RPMI7951 (cell line): ENCODE data around the gene SLIRP. TPM values are rescaled to one million over a fixed set of nuclear protein-coding genes. Genes with fewer than 3 reads are reported as not detected.
"Not testable (repeated sequence)": the region's sequence is repeated elsewhere in the genome, so short reads cannot be mapped to it uniquely, and the experiment has no call there.

Source experiments
- DNase-seq: peaks from one replicate; pipeline ENCODE4 v3.0.0-alpha.2; 2012; ENCODE audit warnings: low read depth
- total RNA-seq: library from RNA; depleted of rRNA; stranded (reverse); fragments of >200 nt; shearing (Covaris generic); gene quantifications from 2 replicates; pipeline ENCODE4 v1.2.3, GENCODE V29; 2014; rRNA removed

Gene SLIRP
- total RNA-seq = 292 and 409 TPM in 2 replicates

DNA sequence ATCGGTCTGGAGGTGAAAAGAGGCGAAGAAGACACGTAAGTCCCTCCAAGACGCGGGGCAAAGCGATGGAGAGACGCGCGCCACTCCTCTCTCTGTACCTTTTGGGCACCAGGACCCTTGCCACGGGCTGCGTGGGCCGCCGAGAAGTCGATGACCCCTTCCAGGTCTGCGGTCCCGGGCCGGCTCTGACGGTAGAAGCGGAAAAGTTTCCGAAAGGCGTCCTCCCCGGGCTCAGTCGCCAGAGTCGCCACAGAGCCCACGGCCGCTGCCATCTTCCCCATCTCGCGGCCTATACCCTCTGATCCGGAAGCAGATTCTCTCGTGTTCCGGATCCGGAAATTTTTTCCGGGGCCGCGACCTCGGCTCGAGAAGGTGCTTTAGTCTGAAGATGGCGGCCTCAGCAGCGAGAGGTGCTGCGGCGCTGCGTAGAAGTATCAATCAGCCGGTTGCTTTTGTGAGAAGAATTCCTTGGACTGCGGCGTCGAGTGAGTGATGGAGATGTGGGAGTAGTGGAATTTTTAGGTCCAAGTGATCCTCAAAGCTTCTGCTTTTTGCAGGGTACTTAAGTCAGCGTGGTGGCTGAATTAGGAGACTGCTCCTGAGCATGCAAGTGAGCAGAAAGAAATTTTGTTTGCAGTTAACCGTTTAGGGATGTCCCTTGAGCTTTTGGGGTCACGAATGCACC is at the start of gene SLIRP, which contains the start of gene ALKBH1:
Gene SLIRP (plus strand): TSS at position 380 of the 685 bp plus-strand sequence. CDS start 9 bp downstream, at position 389.
Gene ALKBH1 (minus strand): TSS at position 300 of the 685 bp plus-strand sequence. CDS start 19 bp downstream, at position 281.
- peak; percentile 79 for DNase-seq

- no peak for DNase-seq
Measured at GRCh38 chr14:77659831-77660230, 48.1 kb upstream of the SLIRP start.

DNA sequence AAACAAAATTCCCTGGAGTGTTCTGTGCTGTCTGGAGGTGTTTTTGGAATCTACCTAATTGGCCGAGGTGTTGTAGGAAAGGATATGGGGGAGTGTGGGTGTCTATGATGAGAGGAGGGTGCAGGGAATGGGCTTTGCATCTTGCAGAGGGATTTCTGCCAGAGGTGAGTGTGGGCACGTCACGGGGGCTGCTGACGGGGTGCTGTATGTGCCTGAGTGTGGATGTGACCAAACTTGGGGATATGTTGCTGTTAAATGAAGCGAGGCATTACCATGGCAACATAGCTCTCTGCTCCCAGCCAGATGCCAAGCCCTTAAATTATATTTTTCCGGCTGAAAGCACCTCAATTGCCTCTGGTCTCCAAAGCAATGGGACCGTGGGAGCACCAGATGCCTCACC is 47.1 kb upstream of the SLIRP start:
- DNase-seq = no peak

DNA sequence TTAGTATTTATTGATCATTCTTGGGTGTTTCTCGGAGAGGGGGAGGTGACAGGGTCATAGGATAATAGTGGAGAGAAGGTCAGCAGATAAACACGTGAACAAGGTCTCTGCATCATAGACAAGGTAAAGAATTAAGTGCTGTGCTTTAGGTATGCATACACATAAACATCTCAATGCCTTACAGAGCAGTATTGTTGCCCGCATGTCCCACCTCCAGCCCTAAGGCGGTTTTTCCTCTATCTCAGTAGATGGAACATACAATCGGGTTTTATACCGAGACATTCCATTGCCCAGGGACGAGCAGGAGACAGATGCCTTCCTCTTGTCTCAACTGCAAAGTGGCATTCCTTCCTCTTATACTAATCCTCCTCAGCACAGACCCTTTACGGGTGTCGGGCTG is 46.3 kb upstream of the SLIRP start:
- not testable (repeated sequence) for DNase-seq

- DNase-seq = peak; percentile 35
Measured at GRCh38 chr14:77663293-77663692, 44.6 kb upstream of the SLIRP start.

DNA sequence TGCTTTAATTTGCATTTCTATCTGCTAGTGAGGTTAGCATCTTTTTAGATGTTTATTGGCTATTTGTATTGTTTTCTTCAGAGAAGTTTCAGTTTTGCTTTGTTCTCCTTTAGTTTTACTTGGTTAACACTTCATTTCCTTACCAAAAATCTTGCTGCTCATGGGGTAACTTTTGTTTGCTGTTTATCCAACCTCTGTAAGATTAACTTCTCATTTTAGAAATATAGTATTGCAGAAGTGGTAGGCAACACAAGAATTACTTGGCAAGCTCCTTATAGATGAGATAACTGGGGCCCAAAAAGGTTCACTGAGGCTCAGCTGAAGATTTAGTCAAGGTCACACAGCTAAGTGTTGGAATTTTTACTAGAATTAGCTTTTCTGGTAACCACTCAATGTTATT is 40.6 kb upstream of the SLIRP start:
- DNase-seq = no peak

DNA sequence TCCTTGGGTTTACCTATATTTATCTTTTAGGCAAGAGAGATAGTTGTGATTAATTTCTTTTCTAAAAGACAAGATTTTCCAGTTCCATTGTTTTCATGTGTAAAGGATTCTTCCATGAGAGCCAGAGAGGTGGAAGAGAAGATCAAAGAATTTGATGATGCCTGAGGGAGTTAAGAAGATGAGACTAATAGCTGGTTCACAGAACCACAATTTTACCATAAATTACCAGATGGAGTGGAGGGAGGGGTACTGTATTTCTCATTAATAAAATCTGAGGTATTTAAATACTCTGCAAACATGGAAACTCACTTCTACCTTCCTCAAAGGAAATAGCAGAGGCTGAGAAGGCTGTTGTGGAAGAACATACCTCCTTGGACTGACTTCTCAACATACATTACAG is 34.7 kb upstream of the SLIRP start:
- DNase-seq = no peak

DNA sequence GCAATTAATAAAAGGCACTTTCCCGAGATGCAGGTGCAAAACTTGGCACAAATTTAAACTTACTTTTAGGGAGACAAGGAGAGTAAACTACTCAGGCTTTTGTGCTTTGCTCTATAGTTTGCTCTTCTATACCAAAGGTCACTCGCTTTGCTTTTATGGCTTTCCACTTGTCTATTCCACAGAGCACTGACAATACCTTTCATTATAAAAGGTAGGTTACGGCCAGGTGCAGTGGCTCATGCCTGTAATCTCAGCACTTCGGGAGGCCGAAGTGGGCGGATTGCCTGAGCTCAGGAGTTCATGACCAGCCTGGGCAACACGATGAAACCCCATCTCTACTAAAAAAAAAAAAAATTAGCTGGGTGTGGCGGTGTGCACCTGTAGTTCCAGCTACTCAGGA is 33.0 kb upstream of the SLIRP start:
- no peak for DNase-seq

DNA sequence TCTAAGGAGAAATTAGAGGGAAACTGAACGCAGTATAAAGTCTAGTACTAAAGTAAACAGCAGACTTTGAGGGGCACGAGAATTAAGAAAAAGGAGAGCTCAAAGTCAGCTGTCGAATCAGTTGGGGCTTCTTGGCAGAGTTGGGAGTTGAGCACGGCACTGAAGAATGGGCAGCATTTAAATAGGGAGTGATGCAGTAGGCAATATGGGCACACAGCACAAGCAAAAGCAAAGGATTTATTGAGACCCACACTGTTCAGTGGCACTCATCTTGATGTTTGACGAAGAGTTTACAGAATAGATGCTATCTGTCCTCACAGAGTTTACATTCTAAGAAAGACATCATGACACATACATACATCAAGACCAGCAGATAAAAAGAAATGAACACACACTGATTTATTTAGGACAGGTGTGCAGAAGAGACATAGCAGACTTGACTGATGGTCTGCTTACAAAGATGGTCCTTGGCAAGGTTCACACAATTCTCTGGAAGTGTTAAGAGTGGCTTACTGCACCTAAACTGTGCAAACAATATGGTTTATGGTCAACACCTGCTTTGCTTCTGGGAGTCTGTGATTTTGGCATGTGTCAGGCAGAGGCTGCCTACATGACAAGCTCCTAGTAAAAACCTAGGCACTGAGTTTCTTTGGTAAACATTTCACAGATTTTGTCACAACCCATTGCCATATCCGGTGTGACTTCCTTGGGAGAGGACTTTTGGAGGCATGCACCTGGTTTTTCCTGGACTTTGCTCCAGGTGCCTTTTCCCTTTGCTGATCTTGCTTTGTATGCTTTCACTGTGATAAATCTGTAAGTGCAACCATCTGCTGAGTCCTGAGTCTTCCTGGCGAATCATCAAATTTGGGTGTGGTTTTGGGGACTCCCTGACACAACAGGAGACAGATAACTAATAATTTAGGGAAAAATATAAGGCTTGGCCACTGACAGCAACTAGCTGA is 26.4 kb upstream of the SLIRP start:
- DNase-seq = peak; percentile 33

GRCh38 chr14:77682158-77682553 is 25.7 kb upstream of the SLIRP start:
- DNase-seq = peak; percentile 29

DNA sequence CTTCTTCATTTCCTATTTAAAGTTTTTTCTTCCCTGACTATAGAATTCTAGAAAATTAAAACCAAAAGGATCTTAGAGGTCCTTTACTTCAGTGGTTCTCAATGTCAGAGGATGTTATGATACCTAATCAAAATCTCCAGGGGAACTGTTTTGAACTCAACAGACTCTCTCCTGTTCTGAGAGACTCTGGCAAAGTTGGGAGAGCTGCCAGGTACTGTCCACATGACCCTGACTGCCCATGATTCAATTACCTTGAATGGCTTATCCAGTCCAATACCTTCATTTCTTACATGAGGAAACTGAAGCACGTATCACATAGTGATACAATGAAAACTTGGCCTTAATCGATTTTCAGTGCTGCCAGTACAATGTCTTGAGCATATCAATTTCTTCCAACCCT is 16.6 kb upstream of the SLIRP start:
- DNase-seq = no peak

DNA sequence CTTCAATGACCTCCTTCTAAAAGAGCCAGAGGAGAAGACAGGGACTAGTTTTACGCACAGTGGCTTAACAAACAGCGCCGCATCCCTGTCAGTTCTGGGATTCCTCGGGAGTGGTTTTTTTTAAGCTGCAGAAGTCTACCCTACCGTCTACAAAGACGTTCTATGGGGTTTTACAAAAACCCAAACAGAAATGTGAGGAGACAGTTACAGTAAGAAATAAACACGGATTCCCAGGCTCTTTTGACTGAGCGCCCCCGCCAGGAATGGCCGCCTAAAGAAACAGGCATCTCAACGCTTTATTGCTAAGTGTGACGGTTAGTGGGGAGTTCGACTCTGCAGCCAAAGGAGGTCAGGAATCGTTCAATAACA is 564 bp upstream of the SLIRP start:
- peak; percentile 47 for DNase-seq

DNA sequence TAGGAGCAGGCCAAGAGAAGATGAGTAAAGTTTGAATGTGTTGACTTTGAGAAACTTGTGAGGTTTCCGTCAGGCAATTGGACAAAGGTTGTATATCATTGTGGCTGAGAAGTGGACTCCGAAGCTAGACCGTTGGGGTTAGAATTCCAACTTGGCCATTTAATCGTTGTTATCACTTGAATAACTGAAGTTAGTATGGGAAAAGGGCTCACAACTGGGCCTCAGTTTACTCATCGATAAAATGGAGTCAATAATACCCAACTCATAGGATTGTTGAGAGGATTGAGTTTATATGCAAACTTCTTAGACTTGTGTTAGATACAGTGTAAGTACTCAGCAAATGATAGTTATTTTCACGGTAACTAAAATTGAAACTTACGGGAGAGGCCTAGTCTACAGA is 846 bp downstream of the SLIRP start:
- DNase-seq = no peak

- no peak for DNase-seq
Measured at GRCh38 chr14:77709412-77709811, 1.5 kb downstream of the SLIRP start.

- no peak for DNase-seq
Measured at GRCh38 chr14:77710364-77710763, 2.5 kb downstream of the SLIRP start.

DNA sequence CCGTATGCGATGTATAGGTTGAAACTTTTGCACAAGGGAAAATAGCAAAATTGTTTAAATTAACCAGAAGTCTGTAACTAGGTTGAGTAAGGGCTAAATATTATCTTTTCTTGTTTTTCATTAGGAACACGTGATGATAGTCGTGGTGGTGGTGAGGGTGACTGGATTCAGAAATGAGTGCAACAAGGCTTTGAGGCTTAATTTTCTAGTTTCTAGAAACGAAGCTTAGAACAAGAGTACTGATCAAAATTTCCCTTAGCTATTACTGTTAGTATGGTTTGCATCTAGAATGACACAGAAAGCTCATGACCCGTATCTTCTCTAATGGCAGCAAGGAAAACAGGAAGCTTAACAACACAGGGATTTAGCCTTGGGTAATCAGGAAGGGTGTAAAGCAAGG is 7.0 kb downstream of the SLIRP start:
- DNase-seq = no peak

DNA sequence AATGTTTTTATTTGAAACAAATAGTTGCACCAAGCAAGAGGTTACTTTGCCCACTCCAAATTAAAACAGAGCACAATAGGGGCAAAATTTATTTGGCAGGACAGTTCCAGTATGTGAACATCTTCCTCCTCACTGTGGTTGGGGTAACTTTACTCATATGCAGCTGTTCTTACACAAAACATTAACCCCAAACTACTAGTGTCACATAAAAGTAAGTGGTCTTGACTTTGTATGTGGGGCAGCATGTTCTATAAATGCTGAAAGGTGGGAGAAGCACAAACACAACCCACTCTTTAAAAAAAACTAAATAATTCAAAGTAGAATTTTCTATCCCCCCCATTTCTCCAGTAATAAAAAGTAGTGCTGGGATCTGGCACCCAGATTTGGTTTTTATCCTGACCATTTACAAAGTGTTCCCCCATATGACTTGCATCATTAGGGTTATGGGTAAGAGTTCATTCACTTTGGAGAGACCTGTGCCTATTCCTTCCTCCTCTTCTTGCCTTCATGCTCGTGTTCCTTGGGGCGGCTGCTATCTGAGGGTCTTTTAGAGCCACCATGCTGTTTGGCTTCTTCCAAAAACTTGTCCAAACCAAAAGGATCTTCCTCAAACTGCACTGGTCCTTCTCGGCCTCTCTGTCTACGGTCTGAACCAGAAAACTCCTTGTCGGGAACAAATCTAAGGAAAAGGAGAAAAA is 9.9 kb downstream of the SLIRP start:
- DNase-seq = no peak

DNA sequence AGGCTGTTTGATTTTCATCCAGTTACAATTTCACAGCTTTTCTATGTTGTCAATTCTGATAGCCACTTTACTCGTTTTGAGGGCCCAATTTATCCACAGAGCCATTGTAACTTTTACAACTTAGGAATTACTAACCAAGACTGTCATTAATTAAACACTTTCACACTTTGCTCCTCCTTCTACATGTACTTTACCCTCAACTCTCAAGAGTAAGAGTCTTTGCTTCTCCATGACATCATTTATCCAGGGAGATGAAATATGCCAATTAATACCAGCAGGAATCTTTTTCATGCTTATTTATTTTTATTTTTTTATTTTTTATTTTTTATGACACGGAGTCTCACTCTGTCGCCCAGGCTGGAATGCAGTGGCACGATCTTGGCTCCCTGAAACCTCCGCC is 13.5 kb downstream of the SLIRP start:
- no peak for DNase-seq

DNA sequence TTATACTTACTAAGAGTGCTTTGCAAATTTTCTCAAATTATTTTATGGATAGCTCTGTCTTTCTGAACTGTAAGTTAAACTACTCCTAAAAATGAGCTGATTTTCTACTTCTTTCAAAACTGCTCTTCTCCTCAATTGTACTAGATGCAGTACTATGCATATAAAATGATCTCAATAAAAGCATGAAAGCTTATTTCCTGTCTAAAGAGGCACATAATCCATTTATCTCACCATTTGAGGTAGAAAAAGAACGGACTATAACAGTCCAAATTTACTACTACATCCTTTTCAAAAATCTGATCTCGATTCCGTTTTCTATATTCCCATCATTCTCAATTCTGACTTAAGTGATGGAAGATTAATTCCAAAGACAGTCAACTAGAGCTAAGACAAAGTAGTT is 14.4 kb downstream of the SLIRP start:
- DNase-seq = no peak

GRCh38 chr14:77730976-77731497 is 23.1 kb downstream of the SLIRP start:
- DNase-seq = no peak

GRCh38 chr14:77738559-77739250 is 30.8 kb downstream of the SLIRP start:
- peak; percentile 68 for DNase-seq
